NCI-H1694 (cell line): Measurements from ENCODE around the gene KRTAP1-4.
"Not testable (repeated sequence)": the region's sequence is repeated elsewhere in the genome, so short reads cannot be mapped to it uniquely, and the experiment has no call there.

ENCODE experiments used
- DNase-seq: peaks from one replicate; lab custom pipeline; 2025; lab: John Stamatoyannopoulos, UW

Gene KRTAP1-4

DNA sequence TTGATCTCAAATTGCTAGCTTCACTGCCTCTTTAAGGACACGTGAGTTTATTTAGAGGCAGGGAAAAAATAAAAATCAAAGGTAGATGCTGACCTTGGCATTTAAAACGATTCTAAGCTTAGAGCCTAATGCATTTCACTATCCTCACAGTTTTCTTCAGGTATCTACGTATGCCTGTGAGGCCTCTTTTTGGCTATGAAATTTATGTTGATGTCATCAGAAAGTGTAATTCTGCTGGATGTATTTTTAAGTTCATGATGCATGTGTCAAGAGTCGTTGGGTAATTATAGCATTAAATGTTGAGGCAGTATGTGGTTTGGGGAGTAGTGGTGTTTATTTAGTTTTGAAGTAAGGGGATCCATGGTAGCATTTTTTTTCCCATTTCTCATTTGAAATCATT is 26.1 kb downstream of the KRTAP1-4 start:
- DNase-seq = no peak

DNA sequence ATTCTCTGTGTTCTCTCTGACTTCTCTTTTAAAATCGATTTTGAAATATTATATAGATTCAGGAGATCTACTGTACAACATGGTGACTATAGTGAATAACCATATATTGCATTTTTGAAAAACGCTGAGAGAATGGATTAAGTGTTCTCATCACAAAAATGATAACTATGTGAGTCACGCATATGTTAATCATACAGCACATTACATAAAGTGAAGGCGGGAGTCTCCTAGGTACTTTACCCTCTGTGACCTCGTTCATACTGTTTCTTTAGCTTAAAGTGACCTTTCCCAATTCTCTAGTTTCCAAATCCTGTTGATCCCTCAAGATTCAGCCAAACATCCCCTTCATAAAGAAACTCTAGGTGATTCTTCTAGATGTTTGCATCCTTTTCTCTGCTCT is 27.2 kb downstream of the KRTAP1-4 start:
- DNase-seq = no peak

DNA sequence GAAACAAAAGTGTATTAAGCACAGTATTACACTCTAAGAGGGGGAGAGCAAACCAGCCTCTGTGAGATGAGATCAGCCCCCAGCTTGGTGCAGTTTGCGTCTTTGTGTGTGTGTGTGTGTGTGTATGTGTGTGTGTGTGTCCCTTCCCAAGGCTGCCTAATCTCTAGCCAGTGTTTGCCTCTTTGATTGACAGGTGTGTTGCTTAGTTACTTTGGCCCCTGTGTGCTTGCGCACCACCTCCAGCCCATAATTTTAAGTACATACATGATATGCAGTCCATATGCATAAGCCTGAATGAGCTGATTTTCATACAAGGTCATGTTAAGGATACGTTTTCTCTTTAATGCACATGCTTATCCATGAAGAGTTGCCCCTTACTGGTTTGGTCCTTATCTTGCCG is 28.2 kb downstream of the KRTAP1-4 start:
- no peak for DNase-seq

DNA sequence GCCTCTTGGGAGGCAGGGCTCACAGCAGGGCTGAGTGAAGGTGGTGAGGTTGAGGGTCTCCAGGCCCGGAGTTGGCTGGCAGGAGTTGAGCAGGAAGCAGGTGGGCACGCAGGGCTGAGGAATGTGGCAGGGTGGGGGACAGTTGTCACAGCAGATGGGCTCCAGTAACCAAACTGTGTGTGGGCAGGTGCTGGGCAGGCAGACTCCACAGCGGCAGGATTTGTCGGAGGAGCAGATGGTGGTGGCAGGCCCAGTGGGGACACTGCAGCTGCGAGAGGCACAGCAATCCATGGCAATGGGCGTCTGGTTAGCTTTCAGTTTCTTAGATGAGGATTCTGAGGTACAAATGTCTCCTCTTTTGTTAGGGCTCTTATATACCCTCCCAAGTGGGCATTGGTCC is 30.4 kb downstream of the KRTAP1-4 start, which contains the start of gene KRTAP3-2:
Gene KRTAP3-2 (minus strand): TSS at position 344 of the 400 bp plus-strand sequence. CDS start 53 bp downstream, at position 291.
- DNase-seq = not testable (repeated sequence)

DNA sequence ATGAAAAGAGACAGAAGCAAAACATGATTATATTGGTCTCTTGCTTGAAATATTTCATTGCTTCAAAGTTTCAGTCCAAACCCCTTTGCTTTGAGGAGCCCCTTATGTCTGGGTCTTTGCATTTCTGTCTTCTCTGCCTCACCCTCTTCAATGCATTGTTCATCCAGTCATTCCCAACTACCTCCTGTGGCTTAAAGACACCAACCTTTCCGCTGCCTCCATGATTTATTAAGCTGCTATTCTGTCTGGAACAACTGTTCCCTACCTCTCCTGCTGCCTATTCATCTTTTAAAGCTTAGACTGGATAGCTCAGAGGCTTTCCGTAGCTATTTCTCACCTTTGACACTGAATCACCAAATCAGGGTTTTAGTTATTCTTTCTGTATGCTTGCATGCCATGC is 32.6 kb downstream of the KRTAP1-4 start:
- DNase-seq = no peak

DNA sequence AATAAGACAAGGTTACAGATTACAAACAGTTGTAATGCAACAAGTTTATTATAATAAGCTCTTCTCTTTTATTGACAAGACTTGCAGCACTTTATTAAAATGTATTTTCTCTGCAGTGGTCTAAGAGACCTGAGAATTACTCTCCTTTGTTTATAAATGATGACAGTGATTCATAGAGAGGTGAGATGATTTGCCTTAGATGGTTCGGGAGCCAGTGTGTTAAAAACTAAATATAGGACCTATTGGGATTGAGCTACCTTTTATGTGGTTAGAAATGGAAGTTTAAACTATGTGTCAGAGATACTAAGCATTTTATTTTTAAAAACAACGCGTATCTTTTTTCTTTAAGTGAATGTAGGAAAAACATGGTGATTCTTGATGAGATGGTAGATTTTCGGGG is 33.2 kb downstream of the KRTAP1-4 start:
- DNase-seq = no peak

DNA sequence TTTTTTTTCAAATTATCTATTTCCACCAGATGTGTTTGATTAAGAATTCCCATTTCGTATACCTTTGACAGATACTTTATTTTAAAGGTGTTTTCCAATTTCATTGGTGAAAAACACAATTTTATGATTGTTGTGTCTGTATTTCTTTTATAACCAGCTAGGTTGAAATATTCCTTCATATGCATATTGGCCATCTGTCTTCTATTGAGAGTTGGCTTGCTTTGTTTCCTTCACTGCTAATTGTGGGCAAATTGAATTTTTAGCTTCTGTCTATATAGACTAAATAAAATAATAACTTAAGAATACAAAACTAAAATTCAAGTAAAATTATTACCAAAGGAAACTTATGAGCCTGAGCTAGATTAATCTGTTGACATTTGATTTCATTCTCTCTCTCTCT is 34.9 kb downstream of the KRTAP1-4 start:
- DNase-seq = no peak

DNA sequence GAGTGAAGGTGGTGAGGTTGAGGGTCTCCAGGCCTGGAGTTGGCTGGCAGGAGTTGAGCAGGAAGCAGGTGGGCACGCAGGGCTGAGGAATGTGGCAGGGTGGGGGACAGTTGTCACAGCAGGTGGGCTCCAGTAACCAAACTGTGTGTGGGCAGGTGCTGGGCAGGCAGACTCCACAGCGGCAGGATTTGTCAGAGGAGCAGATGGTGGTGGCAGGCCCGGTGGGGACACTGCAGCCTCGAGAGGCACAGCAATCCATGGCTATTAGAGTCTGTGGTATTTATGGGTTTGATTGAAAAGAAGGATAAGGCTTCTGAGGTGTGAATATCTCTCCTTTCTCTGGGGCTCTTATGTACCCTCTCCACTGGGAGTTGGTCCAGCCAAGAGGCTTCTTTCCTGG is 36.2 kb downstream of the KRTAP1-4 start, which contains the start of gene KRTAP3-3:
Gene KRTAP3-3 (minus strand): TSS at position 326 of the 400 bp plus-strand sequence. CDS start 67 bp downstream, at position 259.
- no peak for DNase-seq

DNA sequence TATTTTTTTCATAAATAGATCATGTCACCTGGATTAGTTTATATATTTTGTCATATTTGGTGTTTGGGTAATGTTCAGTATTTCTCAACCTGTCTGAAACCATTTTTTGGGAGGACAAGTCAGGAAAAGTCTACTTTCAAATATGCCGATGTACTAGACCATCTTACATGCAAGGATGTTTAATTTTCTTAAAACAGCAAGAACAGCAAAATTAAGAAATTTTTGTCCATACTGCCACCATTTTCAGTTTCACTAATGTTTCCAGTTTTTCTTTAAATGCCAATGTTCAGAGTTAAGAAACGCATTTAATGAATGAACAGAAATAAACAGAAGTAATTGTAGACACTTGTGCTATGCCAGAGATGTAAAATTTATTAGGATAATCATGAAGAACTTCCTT is 36.9 kb downstream of the KRTAP1-4 start:
- no peak for DNase-seq

DNA sequence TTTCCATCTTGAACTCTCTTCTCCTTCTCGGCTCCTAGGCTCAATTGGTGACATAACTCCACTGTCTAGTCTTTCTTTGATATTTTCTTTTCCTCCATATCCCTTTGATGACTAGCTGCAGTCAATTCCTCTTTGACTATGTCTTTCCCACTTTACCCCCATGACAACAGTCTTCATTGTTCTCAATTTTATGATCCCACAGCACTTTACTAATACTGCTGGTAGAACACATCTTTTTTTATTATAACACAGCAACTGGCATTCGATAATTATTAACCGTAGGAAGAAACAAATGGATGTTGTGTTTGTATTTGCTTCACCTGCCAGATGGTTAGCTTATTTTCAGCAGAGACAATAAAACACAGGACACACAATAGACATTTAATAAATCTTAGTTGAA is 37.3 kb downstream of the KRTAP1-4 start:
- DNase-seq = no peak

DNA sequence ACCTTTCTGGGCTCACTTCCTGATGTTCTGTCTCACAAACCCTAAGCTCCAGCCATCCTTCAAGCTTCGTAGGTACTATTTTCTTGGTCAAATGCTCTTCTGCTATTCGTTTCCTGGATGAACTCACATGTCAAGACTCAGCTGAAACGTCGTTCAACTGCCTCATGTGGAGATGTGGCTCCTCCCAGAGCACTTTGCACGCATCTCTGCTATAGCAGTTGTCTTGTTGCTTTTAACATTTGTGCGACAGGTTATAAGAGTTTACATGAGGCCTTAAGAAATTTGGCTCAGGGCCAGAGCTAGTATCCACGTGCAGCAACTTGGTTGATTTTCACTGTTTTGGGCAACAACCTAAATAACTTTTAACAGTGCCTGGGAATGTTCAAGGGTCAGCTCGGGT is 43.1 kb downstream of the KRTAP1-4 start:
- DNase-seq = no peak

DNA sequence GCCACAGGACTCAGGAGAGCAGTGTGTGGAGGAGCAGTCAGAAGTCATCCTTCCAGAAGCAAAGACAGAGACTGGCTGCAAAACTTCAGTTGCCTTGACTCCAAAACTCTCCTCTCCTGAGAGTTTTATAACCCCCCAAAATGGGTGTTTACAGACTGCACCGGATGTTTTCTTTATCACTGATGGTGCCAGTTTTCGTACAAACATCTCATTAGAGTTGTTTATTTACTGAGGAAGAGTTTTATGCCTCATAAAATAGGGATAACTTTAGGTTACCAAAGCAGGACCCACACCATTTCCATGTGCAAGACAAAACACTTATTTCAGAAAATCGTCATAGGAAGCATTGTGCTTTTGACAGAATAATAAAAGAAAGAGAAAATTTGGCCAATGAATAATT is 45.8 kb downstream of the KRTAP1-4 start, which contains the start of gene KRT40:
Gene KRT40 (minus strand): TSS at position 101 of the 400 bp plus-strand sequence. CDS start 53 bp downstream, at position 48.
- no peak for DNase-seq

DNA sequence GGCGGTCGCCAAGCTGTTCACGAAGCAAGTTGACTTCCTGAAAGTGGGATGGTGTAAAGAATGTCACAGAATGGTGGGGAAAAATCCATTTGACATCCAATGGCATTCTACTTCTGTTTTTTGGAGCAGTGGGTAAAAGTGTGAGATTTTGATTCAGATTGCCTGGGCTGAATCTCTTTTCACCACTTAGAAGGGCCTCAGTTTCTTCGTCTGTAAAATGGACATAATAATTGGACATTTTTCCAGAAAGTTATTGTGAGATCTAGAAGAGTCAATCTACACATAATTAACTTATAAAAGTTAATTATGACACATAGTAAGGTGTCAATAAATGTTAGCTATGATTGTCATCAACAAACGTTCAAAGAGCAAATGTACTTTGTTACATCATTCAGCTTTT is 48.9 kb downstream of the KRTAP1-4 start:
- no peak for DNase-seq

DNA sequence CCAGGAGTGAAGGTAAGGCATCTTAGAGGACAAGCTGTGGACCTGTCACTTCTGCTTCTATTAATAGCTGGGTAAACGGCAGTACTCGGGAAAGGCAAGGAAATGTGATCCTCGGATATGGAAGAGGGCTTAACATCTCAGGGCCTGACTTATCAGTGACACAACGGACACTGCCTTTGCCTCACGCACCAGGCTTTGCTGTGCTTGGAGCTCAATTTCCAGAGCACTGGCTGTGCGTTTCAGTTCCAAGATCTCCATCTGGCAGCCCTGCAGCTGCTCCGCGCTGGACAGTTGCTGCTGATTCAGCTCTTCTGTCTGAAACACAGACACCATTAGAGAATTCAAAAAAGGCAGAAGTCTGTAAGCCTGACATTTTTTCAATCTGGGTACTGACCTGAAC is 49.4 kb downstream of the KRTAP1-4 start:
- no peak for DNase-seq

DNA sequence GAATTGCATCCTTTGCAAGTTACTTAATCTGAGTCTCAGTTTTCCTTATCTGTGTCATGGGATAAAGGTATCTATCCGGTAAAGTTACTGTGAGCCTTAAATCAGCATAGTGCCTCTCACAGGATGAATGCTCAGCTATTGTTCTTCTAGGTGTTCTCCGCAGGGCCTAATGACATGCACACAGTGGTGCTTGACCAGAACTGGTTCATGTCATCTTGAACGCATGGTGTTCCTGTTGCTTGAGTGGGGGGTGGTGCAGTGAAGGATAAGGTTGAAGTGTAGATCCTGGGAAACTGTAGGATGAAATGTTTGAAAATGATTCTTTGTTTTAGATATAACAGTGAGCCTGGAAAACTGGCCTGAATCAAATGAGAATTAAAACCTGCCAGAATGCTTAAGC is 49.9 kb downstream of the KRTAP1-4 start:
- no peak for DNase-seq
